Right atrium auricular region (tissue), 2 donors: Measurements from ENCODE around the gene RUVBL2. TPM values are rescaled to one million over a fixed set of nuclear protein-coding genes. Genes with fewer than 3 reads are reported as not detected.
A peak's percentile ranks its signal among the peaks of the same experiment; 100 is the strongest.

Experiments used
- DNase-seq: peaks from one replicate; pipeline ENCODE4 v3.0.0-alpha.2; 2019; ENCODE audit warnings: low spot score
- H3K27ac ChIP-seq, 2 donors: fragments of 200-600 bp; sonication (generic); 1 replicate in 1 of 2; 2 replicates in 1 of 2; pipeline ENCODE4 v1.5.1; 2016 to 2019
- H3K27me3 ChIP-seq, 2 donors: fragments of 200-600 bp; sonication (generic); one replicate each; pipeline versions ENCODE4 v1.5.1 to v1.6.0; 2017 to 2019
- H3K36me3 ChIP-seq: fragments of 200-600 bp; sonication (generic); one replicate; pipeline ENCODE4 v1.5.1; 2016
- H3K4me1 ChIP-seq, 2 donors: fragments of 200-600 bp; sonication (generic); one replicate each; pipeline versions ENCODE4 v1.5.1 to v1.6.0; 2017 to 2019
- H3K4me3 ChIP-seq, 2 donors: fragments of 200-600 bp; sonication (generic); 1 replicate in 1 of 2; 2 replicates in 1 of 2; pipeline ENCODE4 v1.5.1; 2017 to 2019; ENCODE audit warnings: mild to moderate bottlenecking in 1 of 2, moderate library complexity in 1 of 2
- H3K9me3 ChIP-seq, 2 donors: fragments of 200-600 bp; sonication (generic); one replicate each; pipeline ENCODE4 v1.5.1; 2019
- total RNA-seq, 2 donors: library from RNA; depleted of rRNA; stranded (reverse); fragments of >200 nt; gene quantifications; one replicate each; pipeline ENCODE4 v1.1.0, GENCODE V29; 2016
- TF ChIP-seq, protein P1 (sequence below), 2 donors: fragments of 200-600 bp; sonication (generic); IDR thresholded peaks; one replicate each; pipeline ENCODE4 v1.5.1; 2019; ENCODE audit warnings: antibody characterized with exemption in 2 of 2

RUVBL2 gene
- total RNA-seq, 2 donors from 2014 or later: 49.1 to 87.7 TPM

DNA sequence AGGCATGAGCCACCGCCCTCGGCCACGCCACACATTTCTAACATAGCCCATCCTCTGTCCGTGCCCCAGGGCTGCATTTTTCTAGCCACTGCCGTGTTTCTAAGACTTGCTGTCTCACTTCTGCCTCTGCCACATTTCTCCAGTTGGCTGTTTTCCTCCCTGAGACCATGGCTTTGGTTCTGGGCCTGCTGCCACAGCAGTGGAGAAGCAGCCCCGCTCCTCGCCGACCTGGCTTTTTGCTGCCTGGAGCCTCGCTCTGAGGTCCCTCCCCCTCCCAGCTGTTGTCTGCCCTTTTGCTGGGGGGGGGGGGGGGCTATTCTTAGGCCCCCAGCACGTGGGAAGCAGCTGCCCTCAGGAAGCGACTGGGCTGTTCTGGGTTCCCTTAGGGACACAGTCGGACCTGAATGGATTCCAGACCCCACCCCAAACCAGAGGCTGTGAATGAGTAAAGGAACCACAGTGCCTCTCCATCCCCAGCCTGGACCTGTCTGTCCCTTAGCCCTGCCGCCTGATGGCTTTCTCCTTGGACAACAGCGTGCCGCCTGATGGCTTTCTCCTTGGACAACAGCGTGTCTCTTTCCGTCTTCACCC is 3.9 kb upstream of the RUVBL2 start:
- peaks cover 38% of the 10 kb centered on the region for H3K36me3 ChIP-seq
- peaks cover 0 to 37% of the 10 kb centered on the region in 2 donors for H3K4me1 ChIP-seq
- no peak overlapping the region for H3K4me3 ChIP-seq
- DNase-seq: no peak
- H3K27ac ChIP-seq: peak overlapping the region; percentile 91 to 95
- no peaks in the 10 kb centered on the region for H3K27me3 ChIP-seq
- TF ChIP-seq, protein P1, sequence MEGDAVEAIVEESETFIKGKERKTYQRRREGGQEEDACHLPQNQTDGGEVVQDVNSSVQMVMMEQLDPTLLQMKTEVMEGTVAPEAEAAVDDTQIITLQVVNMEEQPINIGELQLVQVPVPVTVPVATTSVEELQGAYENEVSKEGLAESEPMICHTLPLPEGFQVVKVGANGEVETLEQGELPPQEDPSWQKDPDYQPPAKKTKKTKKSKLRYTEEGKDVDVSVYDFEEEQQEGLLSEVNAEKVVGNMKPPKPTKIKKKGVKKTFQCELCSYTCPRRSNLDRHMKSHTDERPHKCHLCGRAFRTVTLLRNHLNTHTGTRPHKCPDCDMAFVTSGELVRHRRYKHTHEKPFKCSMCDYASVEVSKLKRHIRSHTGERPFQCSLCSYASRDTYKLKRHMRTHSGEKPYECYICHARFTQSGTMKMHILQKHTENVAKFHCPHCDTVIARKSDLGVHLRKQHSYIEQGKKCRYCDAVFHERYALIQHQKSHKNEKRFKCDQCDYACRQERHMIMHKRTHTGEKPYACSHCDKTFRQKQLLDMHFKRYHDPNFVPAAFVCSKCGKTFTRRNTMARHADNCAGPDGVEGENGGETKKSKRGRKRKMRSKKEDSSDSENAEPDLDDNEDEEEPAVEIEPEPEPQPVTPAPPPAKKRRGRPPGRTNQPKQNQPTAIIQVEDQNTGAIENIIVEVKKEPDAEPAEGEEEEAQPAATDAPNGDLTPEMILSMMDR (IDR thresholded peaks at IDR 0.05): no peak
- H3K9me3 ChIP-seq: no peaks in the 10 kb centered on the region

DNA sequence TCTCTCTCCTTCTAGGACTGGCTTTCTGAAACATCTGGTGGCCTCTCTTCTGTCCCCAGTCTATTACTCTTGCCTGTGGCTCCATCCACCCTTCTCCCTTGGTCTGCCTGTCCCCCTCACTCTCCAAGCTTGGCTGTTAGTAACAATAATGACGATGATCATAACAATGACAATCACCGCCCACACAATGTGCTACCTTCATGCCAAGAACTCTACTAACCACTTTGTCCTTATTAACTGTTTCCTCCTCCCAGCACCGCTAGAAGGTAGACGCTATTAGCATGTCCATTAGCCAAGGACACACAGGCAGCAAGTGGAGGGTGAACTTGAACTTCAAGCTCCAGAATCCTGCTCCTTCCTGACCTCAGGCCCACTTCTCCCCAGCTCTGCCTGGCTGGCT is 3.3 kb upstream of the RUVBL2 start:
- Histone ChIP-seq H3K9me3 (no peaks in the 10 kb centered on the region), H3K27me3 (no peaks in the 10 kb centered on the region), H3K36me3 (peaks cover 31% of the 10 kb centered on the region), H3K4me1 (peaks cover 0 to 40% of the 10 kb centered on the region in 2 donors), H3K4me3 (no peak overlapping the region), H3K27ac (peak overlapping the region; percentile 91 to 95)
- TF ChIP-seq, protein P1 (IDR thresholded peaks at IDR 0.05): no peak
- DNase-seq: no peak

DNA sequence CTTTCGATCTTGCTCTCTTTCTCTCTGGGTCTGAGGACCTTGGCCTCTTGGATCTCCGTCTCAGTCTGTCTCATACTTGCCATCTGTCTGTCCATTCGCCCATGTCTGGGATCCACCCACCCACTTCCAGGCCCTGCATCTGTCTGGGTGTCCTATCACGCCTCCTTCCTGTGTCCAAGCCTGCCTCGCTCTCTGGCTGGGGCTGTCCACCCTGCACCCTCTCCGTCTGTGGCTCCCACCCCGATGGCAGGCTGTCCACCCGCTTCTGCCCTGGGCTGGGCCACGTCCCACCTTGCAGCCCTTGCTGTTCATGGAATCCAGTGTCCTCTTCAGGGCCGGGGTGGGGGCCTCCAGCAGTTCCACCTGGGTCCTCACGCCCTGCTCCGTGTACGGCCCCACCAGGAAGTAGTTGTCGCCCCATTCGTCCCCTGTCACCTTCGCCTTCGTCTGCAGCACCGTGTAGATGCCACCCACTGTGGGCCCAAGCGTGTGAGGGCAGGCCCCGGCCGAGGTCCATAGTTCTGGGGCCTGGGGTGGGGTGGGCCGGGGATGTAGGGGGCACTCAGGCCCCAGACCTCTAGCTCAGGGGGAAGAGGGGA is 2.6 kb upstream of the RUVBL2 start:
- Histone ChIP-seq H3K4me3 (peak overlapping the region; percentile 75), H3K4me1 (peaks cover 0 to 40% of the 10 kb centered on the region in 2 donors)

DNA sequence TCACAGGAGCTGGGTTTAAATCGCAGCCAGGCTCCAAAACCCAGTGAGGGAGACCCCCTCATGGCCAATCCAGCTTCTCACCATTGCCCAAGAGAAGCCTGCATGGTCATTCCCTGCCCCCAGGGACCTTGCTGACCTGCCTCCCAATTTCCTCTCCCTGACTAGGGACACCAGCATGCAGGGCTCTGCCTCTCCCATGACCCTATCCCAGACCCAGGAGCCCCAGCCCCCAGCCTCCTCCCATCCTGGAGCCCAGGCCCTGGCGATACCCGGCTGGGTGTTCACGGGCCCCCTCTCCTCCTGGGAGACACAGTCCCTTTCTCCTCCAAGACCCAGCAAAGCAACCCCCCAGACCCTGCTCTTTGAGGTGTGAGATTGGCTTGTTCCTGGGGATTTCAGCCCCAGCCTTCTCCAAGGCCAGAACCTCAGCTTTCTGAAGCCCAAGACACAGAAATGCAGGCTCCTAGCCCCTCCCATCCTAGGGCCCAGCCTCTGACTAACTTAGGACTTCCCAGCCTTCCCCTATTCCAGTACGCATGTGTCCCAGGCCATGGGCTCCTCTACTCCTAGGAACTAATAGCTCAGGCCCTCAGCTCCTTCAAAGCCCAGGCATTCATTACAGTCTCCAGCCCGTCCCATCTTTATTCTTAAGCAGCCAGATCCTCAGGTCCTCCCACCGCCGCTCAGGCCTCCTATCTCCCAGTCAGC is 1.7 kb upstream of the RUVBL2 start:
- TF ChIP-seq, protein P1 (IDR thresholded peaks at IDR 0.05): no peak
- no peaks in the 10 kb centered on the region for H3K27me3 ChIP-seq
- H3K36me3 ChIP-seq: peaks cover 15% of the 10 kb centered on the region
- no peaks in the 10 kb centered on the region for H3K9me3 ChIP-seq
- peak; percentile 78 for DNase-seq
- H3K4me3 ChIP-seq: peak overlapping the region; percentile 75
- peak overlapping the region; percentile 91 to 95 for H3K27ac ChIP-seq
- peaks cover 0 to 40% of the 10 kb centered on the region in 2 donors for H3K4me1 ChIP-seq

More for the DNA sequence above, 2.6 kb upstream of the RUVBL2 start:
- H3K27ac ChIP-seq: peak overlapping the region; percentile 91 to 95
- TF ChIP-seq, protein P1 (IDR thresholded peaks at IDR 0.05): no peak
- H3K27me3 ChIP-seq: no peaks in the 10 kb centered on the region
- H3K36me3 ChIP-seq: peaks cover 24% of the 10 kb centered on the region
- DNase-seq: no peak
- no peaks in the 10 kb centered on the region for H3K9me3 ChIP-seq

DNA sequence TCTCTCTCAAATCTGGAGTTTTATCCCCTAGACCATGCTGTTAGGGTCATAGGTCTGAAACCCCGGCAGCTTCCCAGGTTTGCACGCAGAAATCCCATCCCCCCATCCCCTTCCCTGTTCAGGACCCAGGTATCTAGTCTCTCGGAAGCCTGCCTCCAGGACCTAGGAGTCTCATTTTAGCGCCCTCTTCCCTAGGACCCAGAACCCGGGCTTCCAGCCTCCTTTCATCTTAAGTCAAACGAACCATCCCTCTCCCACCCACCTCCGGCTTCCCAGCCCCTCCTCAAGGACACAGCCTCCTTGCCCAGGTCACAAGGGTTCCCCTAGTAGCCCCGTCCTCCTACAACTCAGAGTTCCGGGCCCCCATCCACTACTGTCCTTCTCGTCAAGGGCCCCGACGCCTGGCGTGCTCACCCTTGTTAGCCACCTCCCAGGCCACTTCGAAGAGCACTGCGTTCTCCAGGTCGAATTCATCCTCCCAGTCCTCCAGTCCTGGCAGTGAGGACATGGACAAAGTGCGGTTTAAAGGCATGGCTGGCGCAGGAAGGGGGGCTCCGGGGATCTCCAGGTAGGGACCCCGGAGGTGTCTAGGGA is 1.0 kb upstream of the RUVBL2 start:
- Histone ChIP-seq H3K27ac (peak overlapping the region; percentile 91 to 95), H3K27me3 (no peaks in the 10 kb centered on the region), H3K4me1 (peaks cover 0 to 40% of the 10 kb centered on the region in 2 donors), H3K36me3 (peaks cover 10% of the 10 kb centered on the region), H3K4me3 (peak overlapping the region; percentile 75), H3K9me3 (no peaks in the 10 kb centered on the region)
- TF ChIP-seq, protein P1 (IDR thresholded peaks at IDR 0.05): no peak
- no peak for DNase-seq
